Measurements from ENCODE around the gene MAX.

Gene MAX

GRCh38 chr14:65144170-65144569, 41.9 kb upstream of the MAX start:
- H2AFZ ChIP-seq (ENCODE audit: insufficient read depth, low read length, poor library complexity), result no peak overlapping the region
- H3K4me3 ChIP-seq (ENCODE audit: low read depth, low read length), result no peak overlapping the region
- no peak overlapping the region for H4K91ac ChIP-seq (ENCODE audit: low read depth, low read length)
- H2BK12ac ChIP-seq (ENCODE audit: low read length), result no peak overlapping the region
- H2BK5ac ChIP-seq (ENCODE audit: low read depth, low read length, poor library complexity), result no peak overlapping the region
- no peaks in the 10 kb centered on the region for H3K79me2 ChIP-seq (ENCODE audit: control insufficient read depth, insufficient read depth, low read length, poor library complexity)
- no peak overlapping the region for H2AK5ac ChIP-seq (ENCODE audit: low read length)
- H3K4me1 ChIP-seq (ENCODE audit: control insufficient read depth in 1 of 2, insufficient read depth in 2 of 2, low read length in 2 of 2), result no peaks in the 10 kb centered on the region
- H3K27me3 ChIP-seq (ENCODE audit: insufficient read depth, low read length), result no peaks in the 10 kb centered on the region
- no peak overlapping the region for H2BK120ac ChIP-seq (ENCODE audit: insufficient read depth, low read length, poor library complexity)
- H3K4ac ChIP-seq (ENCODE audit: low read depth, low read length), result no peak overlapping the region
- no peak overlapping the region for H3K18ac ChIP-seq (ENCODE audit: low read length)
- no peak overlapping the region for H3K4me2 ChIP-seq (ENCODE audit: low read length)
- H3K27ac ChIP-seq (ENCODE audit: low read depth, low read length), result no peak overlapping the region
- DNase-seq, result no peak
- H3K36me3 ChIP-seq (ENCODE audit: control insufficient read depth in 1 of 2, insufficient read depth in 2 of 2, low read length in 2 of 2), result no peaks in the 10 kb centered on the region
- H4K12ac ChIP-seq (ENCODE audit: low read depth, low read length), result no peak overlapping the region
- H3K9me3 ChIP-seq (ENCODE audit: insufficient read depth, low read depth, low read length), result no peaks in the 10 kb centered on the region
- H3K23ac ChIP-seq (ENCODE audit: low read length), result no peak overlapping the region
- no peak overlapping the region for H3K9ac ChIP-seq (ENCODE audit: low read length)
- H4K8ac ChIP-seq (ENCODE audit: low read depth, low read length), result no peak overlapping the region
- no CpG with 5 or more reads among the region's 8 CpGs for WGBS (ENCODE audit: extremely low coverage, insufficient coverage, insufficient read length)
- no peak overlapping the region for H3K14ac ChIP-seq (ENCODE audit: low read length)
- no peaks in the 10 kb centered on the region for H3K79me1 ChIP-seq (ENCODE audit: low read length)

DNA sequence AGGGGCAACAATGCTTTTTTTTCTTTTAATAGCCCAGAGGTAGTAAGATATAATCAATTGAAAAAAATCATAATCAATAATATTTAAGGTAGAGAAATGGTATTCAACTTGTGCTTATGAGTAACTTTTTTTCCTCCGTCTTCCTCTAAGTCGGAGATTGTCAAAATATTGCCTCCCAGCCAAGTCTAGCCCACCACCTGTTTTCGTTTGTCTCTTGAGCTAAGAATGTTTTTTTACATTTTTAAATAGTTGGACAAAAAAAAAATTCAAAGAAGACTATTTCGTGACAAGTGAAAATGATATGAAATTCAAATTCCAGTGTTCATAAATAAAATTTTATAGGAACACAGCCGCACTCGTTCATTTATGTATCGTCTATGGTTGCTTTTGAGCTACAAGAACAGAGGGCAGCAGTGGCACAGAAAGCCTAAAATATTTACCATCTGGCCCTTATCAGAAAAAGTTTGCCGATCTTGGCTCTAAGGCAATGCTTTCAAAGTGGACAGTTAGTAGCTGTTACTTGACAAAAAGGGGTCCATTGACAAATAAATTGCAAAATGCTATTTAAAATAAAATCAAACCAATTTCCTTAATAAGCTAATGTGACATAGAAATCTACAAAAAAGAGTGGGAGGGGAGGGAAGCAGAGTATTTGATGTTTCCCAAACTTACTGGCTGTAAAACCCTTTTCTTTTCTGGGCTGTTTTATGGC, 40.8 kb upstream of the MAX start:
- H2AFZ ChIP-seq (ENCODE audit: insufficient read depth, low read length, poor library complexity), result no peak overlapping the region
- no peak overlapping the region for H2BK12ac ChIP-seq (ENCODE audit: low read length)
- H2BK120ac ChIP-seq (ENCODE audit: insufficient read depth, low read length, poor library complexity), result no peak overlapping the region
- H3K36me3 ChIP-seq (ENCODE audit: control insufficient read depth in 1 of 2, insufficient read depth in 2 of 2, low read length in 2 of 2), result no peaks in the 10 kb centered on the region
- no peak overlapping the region for H4K8ac ChIP-seq (ENCODE audit: low read depth, low read length)
- no CpG with 5 or more reads among the region's 8 CpGs for WGBS (ENCODE audit: extremely low coverage, insufficient coverage, insufficient read length)
- no peak overlapping the region for H3K4me2 ChIP-seq (ENCODE audit: low read length)
- H3K79me1 ChIP-seq (ENCODE audit: low read length), result no peaks in the 10 kb centered on the region
- H3K79me2 ChIP-seq (ENCODE audit: control insufficient read depth, insufficient read depth, low read length, poor library complexity), result no peaks in the 10 kb centered on the region
- H3K27ac ChIP-seq (ENCODE audit: low read depth, low read length), result no peak overlapping the region
- H3K18ac ChIP-seq (ENCODE audit: low read length), result no peak overlapping the region
- no peaks in the 10 kb centered on the region for H3K9me3 ChIP-seq (ENCODE audit: insufficient read depth, low read depth, low read length)
- no peaks in the 10 kb centered on the region for H3K27me3 ChIP-seq (ENCODE audit: insufficient read depth, low read length)
- no peaks in the 10 kb centered on the region for H3K4me1 ChIP-seq (ENCODE audit: control insufficient read depth in 1 of 2, insufficient read depth in 2 of 2, low read length in 2 of 2)
- no peak overlapping the region for H4K91ac ChIP-seq (ENCODE audit: low read depth, low read length)
- no peak overlapping the region for H3K9ac ChIP-seq (ENCODE audit: low read length)
- H2BK5ac ChIP-seq (ENCODE audit: low read depth, low read length, poor library complexity), result no peak overlapping the region
- DNase-seq, result no peak
- no peak overlapping the region for H2AK5ac ChIP-seq (ENCODE audit: low read length)
- H4K12ac ChIP-seq (ENCODE audit: low read depth, low read length), result no peak overlapping the region
- no peak overlapping the region for H3K4ac ChIP-seq (ENCODE audit: low read depth, low read length)
- H3K23ac ChIP-seq (ENCODE audit: low read length), result no peak overlapping the region
- no peak overlapping the region for H3K4me3 ChIP-seq (ENCODE audit: low read depth, low read length)
- H3K14ac ChIP-seq (ENCODE audit: low read length), result no peak overlapping the region

DNA sequence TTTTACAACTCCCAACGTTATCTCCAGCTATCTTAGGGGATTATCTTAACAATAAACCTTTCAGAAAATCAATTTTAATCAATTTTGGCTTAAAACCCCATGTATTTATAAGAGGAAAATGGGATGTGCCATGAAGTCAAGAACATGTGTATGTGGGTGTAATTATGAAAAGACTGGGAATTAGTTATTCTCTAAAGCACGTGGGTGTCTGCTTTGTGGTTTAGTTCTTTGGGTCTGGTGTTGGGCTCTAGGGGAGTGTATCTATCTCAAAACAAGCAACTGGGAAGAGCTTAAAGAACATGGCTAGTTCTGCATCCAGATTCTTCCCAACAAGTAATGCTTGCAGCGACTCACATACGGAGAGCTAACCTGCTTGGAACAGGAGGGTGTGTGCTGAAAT, 40.1 kb upstream of the MAX start:
- Histone ChIP-seq H3K4me1 (ENCODE audit: control insufficient read depth in 1 of 2, insufficient read depth in 2 of 2, low read length in 2 of 2) (no peaks in the 10 kb centered on the region), H2AFZ (ENCODE audit: insufficient read depth, low read length, poor library complexity) (no peak overlapping the region), H3K4me2 (ENCODE audit: low read length) (no peak overlapping the region), H4K91ac (ENCODE audit: low read depth, low read length) (no peak overlapping the region), H3K27me3 (ENCODE audit: insufficient read depth, low read length) (no peaks in the 10 kb centered on the region), H2BK12ac (ENCODE audit: low read length) (no peak overlapping the region), H3K36me3 (ENCODE audit: control insufficient read depth in 1 of 2, insufficient read depth in 2 of 2, low read length in 2 of 2) (no peaks in the 10 kb centered on the region), H3K79me2 (ENCODE audit: control insufficient read depth, insufficient read depth, low read length, poor library complexity) (no peaks in the 10 kb centered on the region), H2BK120ac (ENCODE audit: insufficient read depth, low read length, poor library complexity) (no peak overlapping the region), H4K8ac (ENCODE audit: low read depth, low read length) (no peak overlapping the region), H3K23ac (ENCODE audit: low read length) (no peak overlapping the region), H3K27ac (ENCODE audit: low read depth, low read length) (no peak overlapping the region), H3K4me3 (ENCODE audit: low read depth, low read length) (no peak overlapping the region), H3K9me3 (ENCODE audit: insufficient read depth, low read depth, low read length) (no peaks in the 10 kb centered on the region), H2AK5ac (ENCODE audit: low read length) (no peak overlapping the region), H2BK5ac (ENCODE audit: low read depth, low read length, poor library complexity) (no peak overlapping the region), H3K79me1 (ENCODE audit: low read length) (no peaks in the 10 kb centered on the region), H4K12ac (ENCODE audit: low read depth, low read length) (no peak overlapping the region), H3K9ac (ENCODE audit: low read length) (no peak overlapping the region), H3K18ac (ENCODE audit: low read length) (no peak overlapping the region), H3K14ac (ENCODE audit: low read length) (no peak overlapping the region), H3K4ac (ENCODE audit: low read depth, low read length) (no peak overlapping the region)
- no peak for DNase-seq
- WGBS (ENCODE audit: extremely low coverage, insufficient coverage, insufficient read length), result no CpG with 5 or more reads among the region's 4 CpGs

DNA sequence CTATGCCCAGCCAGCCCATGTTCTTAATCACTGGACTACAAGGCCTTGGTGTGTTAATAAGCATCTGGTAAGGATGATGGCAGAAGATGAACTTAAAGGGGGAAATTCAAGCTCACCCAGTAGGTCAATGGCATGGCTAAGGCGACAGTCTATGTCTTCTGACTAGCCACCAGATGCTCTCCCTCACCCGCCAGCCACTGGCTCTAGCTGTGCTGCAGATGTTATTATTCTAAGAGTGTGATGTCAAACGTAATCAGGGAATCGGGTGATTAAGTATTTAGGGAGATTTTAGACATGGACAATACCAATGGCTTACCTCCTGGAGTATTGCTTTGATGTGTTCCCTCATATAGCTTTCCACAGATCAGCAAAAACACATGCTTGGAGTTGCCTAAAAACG, 39.2 kb upstream of the MAX start:
- Histone ChIP-seq H2BK5ac (ENCODE audit: low read depth, low read length, poor library complexity) (no peak overlapping the region), H3K27me3 (ENCODE audit: insufficient read depth, low read length) (no peaks in the 10 kb centered on the region), H4K91ac (ENCODE audit: low read depth, low read length) (no peak overlapping the region), H2BK120ac (ENCODE audit: insufficient read depth, low read length, poor library complexity) (no peak overlapping the region), H3K23ac (ENCODE audit: low read length) (no peak overlapping the region), H2AK5ac (ENCODE audit: low read length) (no peak overlapping the region), H3K79me2 (ENCODE audit: control insufficient read depth, insufficient read depth, low read length, poor library complexity) (no peaks in the 10 kb centered on the region), H3K4me3 (ENCODE audit: low read depth, low read length) (no peak overlapping the region), H3K18ac (ENCODE audit: low read length) (no peak overlapping the region), H3K9ac (ENCODE audit: low read length) (no peak overlapping the region), H3K36me3 (ENCODE audit: control insufficient read depth in 1 of 2, insufficient read depth in 2 of 2, low read length in 2 of 2) (no peaks in the 10 kb centered on the region), H2BK12ac (ENCODE audit: low read length) (no peak overlapping the region), H3K79me1 (ENCODE audit: low read length) (no peaks in the 10 kb centered on the region), H3K14ac (ENCODE audit: low read length) (no peak overlapping the region), H3K4me2 (ENCODE audit: low read length) (no peak overlapping the region), H3K4ac (ENCODE audit: low read depth, low read length) (no peak overlapping the region), H4K12ac (ENCODE audit: low read depth, low read length) (no peak overlapping the region), H3K27ac (ENCODE audit: low read depth, low read length) (no peak overlapping the region), H3K4me1 (ENCODE audit: control insufficient read depth in 1 of 2, insufficient read depth in 2 of 2, low read length in 2 of 2) (no peaks in the 10 kb centered on the region), H3K9me3 (ENCODE audit: insufficient read depth, low read depth, low read length) (no peaks in the 10 kb centered on the region), H4K8ac (ENCODE audit: low read depth, low read length) (no peak overlapping the region), H2AFZ (ENCODE audit: insufficient read depth, low read length, poor library complexity) (no peak overlapping the region)
- DNase-seq, result no peak
- no CpG with 5 or more reads among the region's 5 CpGs for WGBS (ENCODE audit: extremely low coverage, insufficient coverage, insufficient read length)

Measured in trophoblast cell (in vitro differentiated cells and primary cell).